ENCODE measurements around the gene LCOR.
A peak's percentile ranks its signal among the peaks of the same experiment; 100 is the strongest.
"Not testable (repeated sequence)": the region's sequence is repeated elsewhere in the genome, so short reads cannot be mapped to it uniquely, and the experiment has no call there.

The LCOR gene

DNA sequence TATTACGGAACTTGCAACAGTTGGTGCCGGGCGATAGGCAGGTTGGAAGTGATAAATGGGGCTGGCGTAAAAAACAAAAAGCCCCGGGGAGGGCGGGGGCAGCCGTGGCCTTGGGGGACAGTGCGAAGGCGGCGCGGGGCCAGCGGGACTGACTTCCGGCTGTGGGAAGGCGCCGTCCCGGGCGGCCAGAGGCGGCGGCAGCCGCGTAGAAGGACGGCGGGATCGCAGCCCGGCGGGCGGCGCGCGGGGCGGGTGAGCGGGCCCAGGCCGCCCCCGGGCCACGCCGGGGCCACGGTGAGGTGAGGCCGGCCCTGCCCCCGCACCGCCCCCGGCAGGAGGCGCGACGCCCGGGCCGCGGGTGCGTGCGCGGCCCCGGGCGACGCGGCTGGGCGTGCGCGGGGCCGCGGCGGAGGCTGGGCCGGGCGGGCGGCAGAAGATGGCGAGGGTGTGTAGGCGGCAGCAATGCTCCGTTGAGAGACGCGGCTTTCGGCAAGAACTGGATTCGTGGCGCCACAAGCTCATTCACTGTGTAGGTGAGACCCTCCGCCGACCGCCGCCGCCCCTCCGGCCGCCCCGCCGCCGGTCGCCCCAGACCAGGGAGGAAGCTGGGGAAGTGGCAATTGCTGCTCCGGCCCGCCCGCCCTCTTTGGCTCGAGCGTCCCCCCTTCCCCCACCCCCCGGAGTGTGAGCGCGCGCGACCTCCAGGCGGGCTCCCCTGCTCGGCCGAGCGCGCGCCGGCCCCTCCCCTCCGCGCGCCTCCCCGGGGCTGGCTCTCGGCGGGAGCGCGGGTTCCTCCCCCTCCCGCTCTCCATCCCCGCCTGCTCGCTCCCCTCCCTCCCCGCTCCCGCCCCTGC, at the start of gene LCOR:
LCOR (plus strand) TSS at position 432 of the 854 bp plus-strand sequence. CDS start 116,760 bp downstream, outside the sequence.
- peak; percentile 98 for DNase-seq

DNA sequence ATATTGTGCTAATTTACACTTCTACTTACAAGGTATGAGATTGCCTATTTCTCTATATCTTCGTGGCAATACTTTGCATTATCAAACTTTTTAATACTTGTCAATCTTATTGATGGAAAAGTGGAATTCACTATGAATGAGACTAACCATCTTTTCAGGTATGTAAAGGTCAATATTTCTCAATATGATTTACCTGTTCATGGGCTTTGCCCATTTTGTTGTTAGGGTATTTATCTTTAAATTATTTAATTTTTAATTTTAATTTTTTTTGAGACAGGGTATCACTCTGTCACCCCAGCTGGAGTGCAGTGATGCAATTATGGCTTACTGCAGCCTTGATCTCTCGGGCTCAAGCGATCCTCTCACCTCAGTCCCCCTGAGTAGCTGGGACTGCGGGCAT, 47.8 kb upstream of the LCOR start:
- DNase-seq = no peak

DNA sequence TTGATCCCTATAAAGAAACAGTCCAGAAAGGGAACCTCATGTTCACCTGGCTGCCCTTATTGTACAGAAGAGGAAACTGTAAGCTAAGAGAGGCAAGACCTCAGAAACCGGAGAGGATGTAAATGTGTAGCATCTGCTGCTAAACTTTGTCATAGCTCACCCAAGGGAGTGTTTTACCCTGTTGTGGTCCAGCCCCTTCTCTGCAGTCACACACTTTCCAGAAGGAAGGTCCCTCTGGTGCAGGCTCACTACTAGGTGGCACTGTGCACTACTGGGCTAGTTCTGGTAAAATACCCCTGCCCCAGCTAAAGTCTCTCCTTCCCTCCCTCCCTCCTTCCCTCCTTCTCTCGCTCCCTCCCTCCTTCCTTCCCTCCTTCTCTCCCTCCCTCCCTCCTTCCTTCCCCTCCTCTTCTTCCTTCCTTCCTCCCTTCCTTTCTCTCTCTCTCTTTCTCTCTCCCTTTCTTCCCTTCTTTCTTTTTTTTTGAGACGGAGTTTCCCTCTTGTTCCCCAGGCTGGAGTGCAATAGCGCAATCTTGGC, 42.5 kb upstream of the LCOR start:
- DNase-seq = peak; percentile 46

DNA sequence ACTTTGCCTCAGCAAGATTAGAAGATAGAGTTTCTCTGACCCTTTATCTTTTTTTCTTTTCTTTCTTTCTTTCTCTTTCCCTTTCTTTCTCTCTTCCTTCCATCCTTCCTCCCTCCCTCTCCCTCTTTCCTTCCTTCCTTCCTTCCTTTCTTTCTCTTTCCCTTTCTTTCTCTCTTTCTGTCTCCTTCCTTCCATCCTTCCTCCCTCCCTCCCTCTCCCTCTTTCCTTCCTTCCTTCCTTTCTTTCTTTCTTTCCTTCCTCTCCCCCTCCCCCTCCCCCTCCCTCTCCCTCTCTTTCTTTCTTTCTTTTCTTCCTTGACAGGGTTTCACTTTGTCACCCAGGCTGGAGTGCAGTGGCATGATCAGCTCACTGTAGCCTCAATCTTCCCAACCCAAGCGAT, 40.2 kb upstream of the LCOR start:
- DNase-seq = no peak

DNA sequence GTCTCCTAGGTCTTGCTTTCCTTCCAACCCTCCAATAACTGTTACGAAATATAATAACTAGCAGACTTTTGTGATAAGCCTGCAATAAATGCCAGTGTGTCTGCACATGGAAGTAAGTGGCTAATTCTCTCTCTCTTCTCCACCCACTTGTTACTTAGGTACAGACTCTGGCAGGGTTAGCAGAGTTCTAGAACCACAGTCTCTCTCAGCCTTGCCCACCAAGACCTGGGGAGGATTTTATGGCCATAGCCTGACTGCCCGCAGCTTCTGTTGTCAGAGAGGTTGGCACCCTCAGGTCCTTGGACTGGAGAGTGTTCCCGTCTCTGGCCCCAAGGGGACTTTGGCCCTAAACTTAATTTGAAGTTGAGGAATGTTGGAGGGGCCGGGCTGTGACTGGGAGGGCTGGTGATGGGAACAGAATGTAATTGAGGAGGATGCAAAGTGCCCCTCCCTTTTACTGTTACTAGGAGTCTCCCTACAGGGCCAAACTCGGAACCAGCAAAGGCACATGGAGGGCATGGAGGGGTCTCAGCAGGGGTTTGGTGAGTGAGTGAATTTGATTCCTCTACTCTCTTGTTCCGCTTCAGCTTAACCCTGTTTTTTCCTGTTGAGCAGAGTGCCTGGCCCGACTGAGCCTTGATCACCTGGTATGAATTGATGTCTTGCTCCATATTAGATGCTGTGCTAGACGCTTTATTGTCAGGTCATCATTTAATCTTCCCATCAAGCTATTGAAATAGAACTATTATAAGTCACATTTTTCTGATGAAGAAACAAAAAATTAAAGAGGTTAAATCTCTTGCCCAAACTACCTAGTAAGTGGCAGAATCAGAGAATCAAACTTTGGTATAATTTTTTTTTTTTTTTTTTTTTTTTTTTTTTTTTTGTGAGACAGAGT, 37.0 kb upstream of the LCOR start:
- DNase-seq = no peak

DNA sequence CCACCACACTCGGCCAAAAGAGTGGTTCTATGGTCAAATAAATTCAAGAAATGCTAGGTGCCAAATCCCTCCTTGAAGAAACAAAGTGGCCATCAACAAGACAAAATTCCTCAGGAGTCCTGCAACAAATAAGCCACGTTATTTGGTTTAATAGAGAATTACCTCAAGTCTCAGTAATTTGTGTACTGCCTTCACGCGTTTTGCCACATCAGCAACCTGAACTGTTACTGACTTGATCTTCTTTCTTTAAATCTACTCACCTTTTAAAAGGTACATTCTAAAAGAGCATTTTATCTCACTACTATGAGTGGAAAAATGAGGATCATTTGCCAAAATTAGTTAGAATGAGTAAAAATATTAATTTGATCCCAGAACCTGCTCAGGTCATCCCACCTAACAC, 34.6 kb upstream of the LCOR start:
- DNase-seq = no peak

DNA sequence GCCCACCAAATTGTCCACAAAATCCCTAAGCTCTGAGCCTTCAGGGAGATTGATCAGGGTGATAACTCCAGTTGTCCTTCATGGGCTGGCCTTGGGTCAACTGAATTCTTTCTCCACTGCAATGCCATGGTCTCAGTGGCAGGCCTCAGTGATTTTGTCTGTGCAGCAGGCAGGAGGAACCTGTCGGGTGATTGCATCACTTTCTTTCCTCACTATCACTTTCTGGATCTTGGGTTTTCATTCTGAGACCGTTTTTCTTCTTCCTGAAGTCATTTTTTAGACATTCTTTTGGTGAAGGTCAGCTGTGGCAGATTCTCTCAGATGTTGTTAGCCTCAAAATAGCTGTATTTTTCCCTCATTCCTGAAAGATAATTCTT, 28.8 kb upstream of the LCOR start:
- DNase-seq = no peak

DNA sequence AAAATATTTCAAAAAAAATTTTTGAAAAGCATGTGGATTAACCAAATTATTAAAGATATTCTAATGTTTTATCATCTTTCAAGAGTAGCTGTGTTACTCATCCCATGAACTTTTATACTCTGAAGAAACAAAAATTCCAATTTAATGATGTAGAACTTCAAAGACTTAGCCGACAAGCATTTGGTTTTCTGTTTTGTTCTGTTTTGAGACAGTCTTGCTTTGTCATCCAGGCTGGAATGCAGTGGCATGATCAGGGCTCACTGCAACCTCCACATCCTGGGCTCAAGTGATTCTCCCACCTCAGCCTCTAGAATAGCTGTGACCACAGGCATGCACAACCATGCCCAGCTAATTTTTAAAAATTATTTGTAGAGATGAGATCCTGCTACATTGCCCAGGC, 17.8 kb upstream of the LCOR start:
- no peak for DNase-seq

DNA sequence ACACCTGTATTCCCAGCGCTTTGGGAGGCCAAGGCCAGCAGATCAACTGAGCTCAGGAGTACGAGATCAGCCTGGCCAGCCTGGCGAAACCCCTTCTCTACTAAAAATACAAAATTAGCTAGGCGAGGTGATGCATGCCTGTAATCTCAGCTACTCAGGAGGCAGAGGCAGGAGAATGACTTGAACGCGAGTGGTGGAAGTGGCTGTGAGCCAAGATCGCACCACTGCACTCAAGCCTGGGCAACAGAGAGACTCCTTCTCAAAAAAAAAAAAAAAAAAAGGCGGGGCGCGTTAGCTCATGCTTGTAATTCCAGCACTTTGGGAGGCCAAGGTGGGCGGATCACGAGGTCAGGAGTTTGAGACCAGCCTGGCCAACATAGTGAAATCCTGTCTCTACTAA, 13.1 kb upstream of the LCOR start:
- DNase-seq = not testable (repeated sequence)

DNA sequence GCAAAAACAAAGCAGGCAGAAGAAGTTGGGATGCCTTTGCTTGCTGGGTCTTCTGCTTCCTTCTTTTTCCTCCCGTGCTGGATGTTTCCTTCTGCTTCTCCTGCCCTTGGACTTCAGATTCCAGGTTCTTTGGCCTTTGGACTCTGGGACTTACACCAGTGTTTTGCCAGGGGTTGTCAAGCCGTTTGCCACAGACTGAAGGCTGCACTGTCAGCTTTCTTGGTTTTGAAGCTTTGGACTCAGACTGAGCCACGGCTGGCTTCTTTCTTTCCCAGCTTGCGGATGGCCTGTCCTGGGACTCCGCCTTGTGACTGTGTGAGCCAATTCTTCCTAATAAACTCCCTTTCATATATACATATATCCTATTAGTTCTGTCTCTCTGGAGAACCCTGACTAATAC, 11.3 kb upstream of the LCOR start:
- DNase-seq = no peak

DNA sequence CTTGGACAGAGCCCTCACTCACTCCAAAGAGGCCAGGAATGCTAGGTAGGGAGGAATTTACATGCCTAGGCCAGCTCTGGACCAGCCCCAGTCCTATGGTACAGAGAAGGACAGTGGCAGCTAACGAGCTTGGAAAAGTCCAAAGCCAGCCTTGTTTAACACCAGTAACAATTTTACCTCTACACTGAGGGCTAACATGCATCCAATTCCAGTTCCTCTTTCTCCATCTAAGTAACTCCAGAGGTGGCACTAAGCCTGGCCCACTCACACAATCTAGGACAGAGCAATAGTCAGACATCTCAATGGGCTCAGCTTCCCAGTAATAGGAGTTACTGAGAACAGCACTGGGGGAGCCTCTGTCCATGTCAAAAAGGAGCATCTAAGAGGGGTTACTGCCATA, 5.7 kb upstream of the LCOR start:
- no peak for DNase-seq

DNA sequence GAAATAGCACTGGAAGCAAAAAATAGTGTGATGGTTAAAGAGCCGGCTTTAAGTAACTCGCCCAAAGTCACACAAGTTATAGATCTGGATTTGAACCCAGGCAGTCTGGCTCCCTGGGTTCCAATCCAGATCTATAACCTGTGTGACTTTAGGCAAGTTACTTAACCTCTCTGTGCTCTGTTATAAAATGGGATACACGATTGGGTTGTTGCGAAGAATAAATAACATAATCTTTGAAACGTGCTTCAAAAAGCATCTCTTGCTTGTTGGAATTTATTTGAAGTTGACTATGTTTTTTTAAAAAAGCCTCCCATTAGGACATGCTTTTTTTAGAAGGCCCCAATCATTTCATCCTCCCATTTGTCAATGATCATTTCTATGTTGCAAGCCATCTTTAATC, 3.5 kb upstream of the LCOR start:
- no peak for DNase-seq

DNA sequence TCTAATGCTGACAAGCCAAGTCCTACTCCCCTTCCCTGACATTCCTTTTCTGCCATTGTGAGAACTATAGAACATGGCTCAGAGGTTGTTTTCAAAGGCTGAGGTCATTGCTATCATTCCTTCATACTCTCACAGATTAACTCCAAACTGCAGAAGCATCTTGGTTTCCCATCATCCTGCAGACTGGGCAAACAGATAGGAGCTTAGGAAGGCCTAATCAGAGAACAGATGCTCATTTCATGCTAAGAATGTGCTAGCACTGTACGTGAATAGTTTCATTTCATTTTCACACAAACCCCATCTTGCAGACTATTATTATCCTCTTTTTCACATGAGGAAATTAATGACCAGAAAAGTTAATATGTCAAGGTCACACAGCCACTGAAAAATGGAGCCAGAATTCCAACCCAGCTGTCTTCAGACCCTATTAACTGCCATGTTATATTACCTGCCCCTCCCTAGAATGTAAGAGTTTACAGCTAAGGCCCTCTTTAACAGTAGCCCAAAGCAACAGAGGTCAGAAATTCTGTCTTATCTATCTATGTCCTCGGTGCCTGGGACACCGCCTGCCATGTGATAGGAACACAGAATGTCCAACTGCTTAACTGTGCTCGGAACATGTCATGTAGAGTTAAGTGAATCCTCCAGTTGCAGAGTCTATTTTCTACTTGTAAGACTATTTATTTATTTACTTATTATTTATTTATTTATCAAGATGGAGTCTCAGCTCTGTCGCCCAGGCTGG, 2.9 kb upstream of the LCOR start:
- peak; percentile 79 for DNase-seq

DNA sequence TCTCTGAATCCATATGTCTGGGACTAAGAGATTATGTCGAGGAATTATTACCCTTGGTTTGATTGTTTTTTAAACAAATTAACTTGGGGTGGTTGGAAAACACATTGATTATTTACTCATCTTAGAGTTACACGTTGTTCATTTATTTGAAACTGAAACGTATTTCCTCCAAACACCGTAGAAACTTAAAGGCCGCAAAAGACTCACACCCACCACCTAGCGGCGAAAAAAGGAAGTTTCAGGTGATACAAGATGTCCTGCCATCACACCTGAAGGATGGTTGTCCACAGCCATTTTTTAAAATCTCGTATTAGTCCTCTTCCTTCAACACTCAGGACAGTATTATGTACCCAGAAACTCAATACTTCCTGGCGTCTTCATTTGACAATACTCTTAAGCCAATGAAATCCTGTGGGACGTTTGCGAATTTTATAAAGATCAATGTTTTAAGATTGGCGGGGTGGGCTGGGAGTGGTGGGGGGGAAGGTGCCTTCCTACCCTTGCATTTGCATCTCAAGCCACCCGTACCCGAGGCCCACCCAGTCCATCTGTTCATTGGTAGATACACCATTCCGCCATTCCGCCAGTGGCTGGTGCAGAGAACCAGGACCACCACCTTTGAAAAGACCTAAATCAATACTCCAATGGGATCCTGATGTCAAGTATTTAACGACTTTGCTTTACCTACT, 1.4 kb upstream of the LCOR start:
- peak; percentile 90 for DNase-seq

DNA sequence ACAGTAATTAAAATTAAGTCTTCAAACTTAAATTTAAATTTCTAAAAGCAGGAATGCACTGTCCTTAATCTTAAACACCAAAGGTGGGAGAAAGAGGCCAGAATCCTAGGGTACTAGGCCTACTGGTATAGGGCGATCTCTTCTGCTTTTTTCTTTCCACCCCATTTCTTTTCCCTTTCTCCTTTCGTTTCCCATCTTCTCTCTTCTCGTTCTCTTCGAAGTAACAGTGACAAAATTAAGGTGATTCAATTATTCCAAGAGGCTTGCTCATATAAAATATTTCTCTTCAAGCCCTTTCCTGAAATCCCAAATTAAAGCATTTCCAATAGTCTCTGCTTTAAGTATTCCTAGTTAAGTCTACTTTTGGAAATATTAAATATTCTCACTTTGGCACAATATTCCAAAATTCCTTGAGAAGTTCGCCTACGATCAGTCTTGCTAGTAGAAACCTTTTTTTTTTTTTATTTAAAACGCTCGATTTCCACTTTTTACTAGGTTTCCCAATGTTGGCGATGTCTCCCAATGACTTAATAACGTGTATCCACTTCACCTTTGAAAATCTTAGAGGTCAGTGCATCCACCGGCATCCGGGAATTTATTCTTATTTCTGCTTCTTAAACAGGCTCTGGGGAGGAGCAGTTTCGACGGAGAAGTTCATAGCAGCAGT, 765 bp upstream of the LCOR start:
- DNase-seq = peak; percentile 26

DNA sequence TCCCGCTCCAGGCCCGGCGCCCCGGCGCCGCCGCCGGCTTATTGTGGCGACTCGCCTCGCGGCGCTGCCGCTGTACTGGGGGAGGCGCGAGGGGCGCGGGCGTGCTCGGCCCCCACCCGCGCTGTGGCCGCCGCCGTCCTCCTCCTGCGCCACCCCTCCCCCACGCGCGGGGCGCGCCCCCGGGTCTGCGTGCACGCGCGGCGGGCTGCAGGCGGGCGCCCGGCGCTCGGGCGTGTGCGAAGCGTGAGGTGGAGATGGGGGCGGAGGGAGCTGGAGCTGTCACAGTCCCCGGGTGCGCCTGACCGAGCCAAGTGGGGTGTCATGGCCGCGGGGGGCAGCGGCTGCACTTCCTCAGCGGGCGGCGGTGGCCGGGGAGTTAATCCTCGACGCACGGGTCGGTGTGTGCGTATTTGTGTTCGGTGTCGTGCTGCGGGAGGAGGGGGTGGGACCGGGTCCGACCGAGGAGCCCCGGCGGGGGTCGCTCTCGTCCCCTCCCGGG, 672 bp downstream of the LCOR start:
- DNase-seq = peak; percentile 93

DNA sequence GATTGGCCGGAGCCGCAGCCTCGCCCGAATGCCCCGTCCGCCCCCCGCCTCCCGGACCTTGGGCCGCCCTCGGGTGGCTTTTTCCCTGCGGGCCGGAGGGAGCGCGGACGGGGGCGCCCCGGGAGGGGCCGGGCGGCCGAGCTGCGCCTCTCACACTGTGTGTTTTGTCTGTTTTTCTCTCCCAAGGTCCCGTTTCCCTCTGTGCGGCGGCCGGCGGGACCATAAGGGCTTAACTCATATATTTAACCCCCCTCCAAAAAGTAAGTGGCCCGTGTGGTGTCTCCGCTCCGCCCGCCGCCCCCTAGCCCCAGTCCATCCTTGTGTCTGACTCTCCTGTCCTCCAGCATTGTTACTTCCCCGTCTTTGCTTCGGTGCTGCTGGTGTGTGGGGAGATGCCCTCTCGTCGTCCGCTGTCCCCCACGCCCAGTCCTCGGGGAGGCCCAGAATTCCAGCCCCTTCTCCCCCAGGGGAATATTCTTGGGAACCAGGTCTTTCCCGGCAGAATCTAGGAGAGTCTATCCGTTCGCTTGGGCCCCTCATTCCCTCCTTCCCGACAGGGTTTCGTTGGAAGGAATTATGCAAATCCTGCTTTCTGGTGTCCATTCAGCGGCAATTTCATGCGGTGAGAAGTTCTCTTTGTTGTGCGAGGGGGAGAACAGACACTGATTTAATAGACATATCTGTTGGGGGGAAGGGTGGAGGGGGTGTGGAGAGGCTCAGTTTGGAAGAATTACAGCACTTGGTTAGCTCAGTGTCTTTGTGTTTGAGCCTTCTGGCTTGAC, 1.3 kb downstream of the LCOR start:
- DNase-seq = peak; percentile 44

DNA sequence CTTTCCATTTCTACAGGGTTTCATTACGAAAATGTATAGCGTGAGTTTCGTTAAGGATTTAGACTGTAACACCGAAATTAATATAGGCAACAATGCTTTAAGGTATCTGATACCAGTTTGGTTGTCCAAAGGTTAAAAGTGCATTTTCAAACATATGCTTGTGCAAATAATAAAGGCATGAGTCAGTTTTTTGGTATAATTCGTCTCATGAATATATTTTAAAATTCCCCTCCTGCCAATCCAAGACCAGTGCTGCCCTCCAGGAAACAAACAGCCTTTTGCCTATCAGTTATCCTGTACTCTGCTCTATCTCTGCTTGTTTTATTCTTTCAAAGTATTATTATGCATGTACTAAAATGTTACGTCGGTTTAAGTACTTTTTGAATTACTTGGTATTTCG, 2.0 kb downstream of the LCOR start:
- DNase-seq = no peak

DNA sequence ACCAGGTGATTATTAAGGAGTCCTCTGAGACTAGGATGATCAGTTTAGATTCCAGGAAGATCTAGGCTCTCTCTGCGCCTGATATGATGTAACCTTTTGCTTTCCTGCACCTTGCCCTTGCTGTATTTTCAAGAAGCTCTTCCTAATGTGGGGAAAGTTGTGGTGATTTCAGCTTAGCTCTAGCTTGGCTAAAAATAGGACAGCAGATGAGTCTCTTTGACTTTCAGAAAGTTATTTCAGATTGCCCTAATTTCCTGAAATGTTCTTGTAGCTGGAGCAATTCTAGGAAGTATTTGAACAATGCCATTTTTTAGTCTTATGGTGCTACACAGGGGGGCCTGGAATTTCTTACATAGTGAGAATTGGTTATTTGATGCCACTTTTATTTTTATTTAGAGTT, 3.8 kb downstream of the LCOR start:
- DNase-seq = no peak

DNA sequence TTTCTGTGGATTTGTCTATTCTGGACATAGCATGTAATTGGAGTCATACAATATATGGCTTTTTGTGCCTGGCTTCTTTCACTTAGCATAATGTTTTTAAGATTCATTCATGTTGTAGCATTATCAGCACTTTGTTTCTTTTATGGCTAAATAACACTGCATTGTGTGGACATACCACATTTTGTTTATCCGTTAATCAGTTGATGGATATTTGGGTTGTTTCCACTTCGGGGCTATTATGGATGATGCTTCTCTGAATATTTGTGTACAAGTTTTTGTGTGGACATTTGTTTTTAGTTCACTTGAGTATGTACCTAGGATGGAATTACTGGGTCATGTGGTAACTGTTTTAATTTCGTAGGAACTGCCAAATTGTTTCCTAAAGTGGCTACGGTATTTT, 6.4 kb downstream of the LCOR start:
- DNase-seq = no peak

Measured in hematopoietic multipotent progenitor cell treated with erythropoietin and hydrocortisone succinate and interleukin-3 and kit ligand, for 4 days (in vitro differentiated cells).